ENCODE results near the gene NAPA.

The NAPA gene

DNA sequence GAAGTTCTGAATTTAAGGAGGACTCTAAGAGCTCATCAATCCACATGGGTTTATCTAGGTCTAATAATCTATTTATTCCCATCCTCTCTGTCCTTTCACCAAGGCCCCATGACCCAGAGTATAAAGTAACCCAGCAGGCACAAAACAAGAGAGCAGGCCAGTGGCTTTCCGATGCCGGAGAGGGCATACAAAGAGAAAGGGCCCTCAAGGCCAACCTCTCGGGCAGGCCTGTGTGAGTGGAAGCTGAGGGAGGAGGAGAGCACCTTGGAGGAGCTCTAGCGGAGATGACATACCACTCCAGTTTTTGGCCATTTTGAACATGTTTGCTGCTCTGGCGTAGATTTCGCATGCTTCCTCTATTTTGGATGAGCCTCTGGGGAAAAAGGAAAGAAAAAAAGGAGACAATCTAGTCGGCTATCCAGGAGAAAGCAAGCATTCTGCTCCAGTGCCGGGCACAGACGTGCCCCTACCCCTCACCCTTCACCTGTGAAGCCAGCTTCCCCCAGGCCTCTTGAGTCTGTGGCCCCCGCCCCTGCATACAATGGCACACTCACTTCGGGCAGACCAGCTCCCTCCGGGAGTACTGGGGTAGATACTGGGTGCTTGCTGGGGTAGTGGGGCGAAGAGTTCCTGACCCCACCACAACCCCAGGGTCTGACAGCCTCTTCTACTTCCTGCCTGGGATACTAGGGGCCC is 11.6 kb downstream of the NAPA start:
- no peak for DNase-seq (ENCODE audit: low read depth in 1 of 2, low spot score in 1 of 2)

DNA sequence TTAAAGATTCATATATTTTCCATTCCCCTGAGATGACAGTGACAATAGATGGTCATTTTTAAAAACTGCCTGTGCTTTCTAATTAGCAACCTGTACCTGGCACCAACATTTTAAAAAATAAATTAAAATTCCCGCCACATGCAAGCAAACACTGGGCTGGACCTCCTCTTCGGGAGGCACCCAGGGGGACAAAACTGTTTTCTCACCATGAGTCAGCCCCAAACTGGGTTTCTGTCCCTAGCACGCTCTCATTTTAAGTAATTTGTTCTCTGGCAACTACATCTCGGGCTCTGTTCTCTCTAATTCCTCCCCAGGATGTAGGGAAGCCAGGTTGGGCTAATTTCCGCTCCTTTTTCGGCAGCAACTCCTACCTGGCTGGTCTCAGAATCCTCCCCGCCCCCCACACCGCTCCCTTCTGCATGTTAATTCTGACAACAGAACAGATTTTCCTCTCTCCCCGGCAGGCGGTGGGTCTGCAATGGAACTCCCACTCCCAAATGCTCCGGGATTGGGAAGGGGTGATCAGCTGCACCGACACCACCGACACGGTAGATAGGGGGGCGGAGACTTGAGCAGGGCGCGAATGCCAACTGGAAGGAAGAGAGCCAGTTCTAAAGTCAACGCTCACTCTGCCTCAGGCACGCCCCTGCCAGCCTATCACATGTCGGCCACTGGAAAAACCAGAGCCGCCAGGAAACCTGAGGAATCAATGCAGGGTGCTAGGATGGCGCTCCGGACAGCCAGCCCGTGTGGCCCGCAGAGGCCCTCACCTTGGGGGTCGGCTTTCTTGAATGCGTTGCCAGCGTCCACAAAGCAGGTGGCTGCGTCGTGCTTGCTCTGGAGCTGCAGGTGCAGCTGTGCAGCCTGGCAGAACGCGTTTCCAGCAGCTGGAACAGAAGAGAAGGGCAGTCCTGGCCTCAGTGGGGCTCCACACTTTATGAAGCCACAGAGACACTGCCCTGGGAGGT is 14.7 kb downstream of the NAPA start:
- no peak for DNase-seq (ENCODE audit: low read depth in 1 of 2, low spot score in 1 of 2)

DNA sequence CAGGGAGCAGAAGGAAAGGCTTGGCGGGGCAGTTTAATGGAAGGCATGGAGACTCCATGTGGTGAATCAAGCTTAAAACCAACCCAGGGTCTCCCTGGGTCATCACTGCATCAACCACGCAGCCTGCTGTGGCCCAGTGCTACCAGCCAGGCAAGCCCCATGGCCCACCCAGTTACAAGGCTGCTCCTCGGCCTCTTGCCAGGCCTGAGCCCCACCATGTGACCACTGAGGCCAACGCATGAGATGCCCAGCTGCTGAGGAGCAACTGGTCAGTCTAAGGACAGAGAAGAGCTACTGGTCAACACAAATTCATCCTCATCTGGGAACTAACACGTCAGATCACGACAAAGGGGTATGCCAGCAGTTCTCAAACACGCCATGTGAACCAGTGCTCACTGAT is 15.5 kb downstream of the NAPA start:
- DNase-seq (ENCODE audit: low read depth in 1 of 2, low spot score in 1 of 2): no peak

DNA sequence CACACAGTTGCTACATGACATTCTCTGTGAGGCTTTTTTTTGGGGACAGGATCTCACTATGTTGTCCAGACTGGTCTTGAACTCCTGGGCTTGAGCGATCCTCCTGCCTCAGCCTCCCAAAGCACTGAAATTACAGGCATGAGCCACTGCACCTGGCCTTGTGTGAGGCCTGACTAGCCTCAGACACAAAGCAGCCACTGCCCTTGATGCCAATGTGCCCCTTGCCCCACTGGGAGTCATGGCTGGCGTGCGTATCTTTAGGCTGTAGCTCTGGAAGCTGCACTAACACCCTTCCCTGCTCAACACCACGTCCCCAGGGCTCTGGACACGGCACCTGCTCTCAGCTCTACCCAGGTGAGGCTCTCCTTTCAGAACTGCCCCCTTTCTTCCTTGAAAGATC is 16.3 kb downstream of the NAPA start:
- no peak for DNase-seq (ENCODE audit: low read depth in 1 of 2, low spot score in 1 of 2)

DNA sequence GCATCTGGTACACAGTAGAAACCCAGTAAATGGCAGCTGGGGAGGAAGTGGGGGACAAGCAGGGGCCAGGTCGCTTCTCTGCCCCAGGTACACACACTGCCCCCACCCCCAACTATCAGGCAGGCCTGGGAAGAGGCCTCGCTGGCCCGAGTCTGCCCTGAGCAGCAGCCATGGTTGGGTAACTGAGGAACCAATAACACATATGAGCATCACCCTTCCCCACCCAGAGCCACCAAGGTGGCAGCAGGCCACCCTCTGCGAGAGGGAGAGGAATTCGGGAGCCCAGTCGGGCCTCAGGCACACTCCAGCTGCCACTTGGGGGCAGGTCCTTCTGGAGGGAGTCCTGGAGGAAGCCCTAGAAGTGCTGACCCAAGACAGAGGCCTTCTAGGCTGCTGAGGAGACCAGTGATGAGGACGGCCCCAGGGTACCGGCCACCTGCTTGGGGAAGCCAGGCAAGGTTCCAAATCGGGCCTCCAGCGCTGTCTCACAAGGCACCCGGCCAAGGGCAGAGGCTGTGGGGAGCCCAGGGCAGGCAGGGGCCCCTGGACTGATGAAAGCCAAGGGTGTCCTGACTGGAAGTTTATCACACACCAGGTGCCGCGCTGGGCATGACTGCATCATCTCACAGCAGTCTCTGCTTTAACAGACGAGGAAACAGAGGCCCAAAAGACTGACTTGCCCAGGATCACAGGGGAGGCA is 16.9 kb downstream of the NAPA start:
- DNase-seq (ENCODE audit: low read depth in 1 of 2, low spot score in 1 of 2): no peak

DNA sequence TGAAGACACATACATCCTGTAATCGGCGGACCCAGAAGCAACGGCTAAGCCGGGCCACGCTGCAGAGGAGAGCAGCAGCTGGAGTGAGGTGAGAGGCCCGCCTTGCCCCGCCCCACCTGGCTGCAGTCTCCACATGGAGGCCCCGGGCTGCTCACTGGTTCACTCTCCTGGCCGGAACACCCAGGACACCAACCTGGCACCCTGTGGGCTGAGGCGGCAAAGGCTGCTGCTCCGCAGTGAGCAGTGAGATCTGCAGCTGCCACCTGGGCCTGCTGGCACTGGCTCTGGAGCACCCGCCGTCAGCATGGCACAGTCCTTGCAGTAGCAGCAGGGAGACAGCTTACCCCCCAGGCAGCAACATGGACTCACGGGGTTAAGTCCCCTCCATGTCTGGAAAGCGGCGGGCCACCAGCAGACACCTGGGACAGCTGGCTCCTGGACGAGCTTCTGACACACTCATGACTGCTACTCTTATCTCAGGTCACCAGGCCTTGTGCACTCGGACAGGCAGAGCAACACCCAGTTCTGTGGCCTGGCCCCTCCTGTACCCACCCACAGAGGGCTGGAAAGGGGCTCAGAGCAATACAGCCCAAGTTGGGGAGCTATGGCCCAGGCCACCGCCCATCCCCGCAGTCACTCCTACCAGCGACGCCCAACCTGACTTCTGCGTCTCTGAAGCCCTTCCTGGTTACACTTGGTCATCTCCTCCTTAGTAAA is 17.7 kb downstream of the NAPA start:
- DNase-seq (ENCODE audit: low read depth in 1 of 2, low spot score in 1 of 2): no peak

DNA sequence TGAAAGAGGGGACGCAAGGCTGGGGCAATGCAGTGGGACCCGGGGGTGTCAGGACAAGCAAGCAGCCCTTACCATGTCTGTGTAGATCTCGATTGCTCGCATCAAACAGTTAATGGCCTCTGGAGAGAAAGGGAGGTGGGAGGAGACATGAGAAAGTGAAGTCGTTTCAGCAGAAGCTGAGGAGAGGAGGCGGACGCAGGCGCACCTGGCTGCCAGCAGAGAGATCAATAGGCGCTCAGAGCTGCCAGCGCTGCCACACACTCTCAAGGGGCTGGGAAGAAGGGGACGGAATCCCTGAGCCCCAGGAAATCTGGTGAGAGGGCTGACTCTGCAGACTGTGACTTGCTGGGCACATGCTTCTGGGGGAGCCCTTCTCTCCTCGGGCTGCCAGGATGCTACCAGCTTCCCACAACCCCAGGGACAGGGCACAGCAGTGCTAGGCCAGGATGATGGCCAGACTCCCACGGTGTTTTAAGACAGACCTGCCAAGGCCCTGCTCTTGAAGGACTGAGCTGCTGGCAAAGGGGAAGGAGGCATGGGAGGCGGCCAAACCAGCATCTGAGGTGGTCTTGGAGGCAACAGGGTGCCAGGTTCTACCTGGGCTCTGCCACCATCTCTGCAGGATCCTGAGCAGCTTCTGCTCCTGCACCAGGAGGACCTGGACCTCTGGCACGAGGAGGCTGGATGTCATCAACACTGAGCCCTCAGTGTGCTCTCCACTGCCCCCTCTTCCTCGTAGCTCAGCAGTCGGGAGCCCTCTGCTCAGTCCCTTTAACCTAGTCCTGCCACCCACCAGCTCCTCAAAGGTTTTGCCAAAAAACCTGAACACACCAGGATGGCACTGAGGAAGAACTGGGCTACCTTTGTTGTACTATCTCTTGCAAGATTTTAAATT is 19.1 kb downstream of the NAPA start:
- no peak for DNase-seq (ENCODE audit: low read depth in 1 of 2, low spot score in 1 of 2)

DNA sequence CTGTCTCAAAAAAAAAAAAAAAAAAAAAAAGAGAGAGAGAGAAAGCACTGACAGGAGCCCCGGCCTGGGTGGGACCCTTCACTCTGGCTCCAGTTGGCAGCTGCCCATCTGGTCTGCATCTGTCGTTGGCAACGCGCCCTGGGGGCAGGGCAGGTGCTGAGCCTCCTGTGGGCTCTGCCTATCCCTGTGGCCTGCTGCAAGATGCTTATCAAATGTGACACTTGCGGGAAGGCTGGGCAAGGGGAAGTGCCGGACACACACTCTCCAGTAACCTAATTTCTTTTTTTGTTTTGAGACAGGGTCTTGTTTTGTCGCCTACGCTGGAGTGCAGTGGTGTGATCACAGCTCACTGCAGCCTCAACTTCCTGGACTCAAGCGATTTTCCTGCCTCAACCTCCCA is 20.1 kb downstream of the NAPA start:
- no peak for DNase-seq (ENCODE audit: low read depth in 1 of 2, low spot score in 1 of 2)

DNA sequence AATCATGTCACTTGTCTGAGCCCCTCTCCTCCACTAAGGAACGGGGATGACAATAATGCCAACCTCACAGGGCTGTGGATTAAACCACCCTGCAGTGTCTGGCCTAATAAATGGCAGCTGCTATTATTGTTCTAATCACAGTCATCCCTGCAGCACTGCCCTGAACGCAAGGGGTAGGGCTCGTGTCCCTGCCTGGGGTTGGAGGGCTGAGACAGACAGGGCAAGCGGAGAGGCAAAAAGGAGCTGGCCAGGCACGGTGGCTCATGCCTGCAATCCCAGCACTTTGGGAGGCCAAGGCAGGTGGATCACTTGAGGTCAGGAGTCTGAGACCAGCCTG is 20.7 kb downstream of the NAPA start:
- no peak for DNase-seq (ENCODE audit: low read depth in 1 of 2, low spot score in 1 of 2)

DNA sequence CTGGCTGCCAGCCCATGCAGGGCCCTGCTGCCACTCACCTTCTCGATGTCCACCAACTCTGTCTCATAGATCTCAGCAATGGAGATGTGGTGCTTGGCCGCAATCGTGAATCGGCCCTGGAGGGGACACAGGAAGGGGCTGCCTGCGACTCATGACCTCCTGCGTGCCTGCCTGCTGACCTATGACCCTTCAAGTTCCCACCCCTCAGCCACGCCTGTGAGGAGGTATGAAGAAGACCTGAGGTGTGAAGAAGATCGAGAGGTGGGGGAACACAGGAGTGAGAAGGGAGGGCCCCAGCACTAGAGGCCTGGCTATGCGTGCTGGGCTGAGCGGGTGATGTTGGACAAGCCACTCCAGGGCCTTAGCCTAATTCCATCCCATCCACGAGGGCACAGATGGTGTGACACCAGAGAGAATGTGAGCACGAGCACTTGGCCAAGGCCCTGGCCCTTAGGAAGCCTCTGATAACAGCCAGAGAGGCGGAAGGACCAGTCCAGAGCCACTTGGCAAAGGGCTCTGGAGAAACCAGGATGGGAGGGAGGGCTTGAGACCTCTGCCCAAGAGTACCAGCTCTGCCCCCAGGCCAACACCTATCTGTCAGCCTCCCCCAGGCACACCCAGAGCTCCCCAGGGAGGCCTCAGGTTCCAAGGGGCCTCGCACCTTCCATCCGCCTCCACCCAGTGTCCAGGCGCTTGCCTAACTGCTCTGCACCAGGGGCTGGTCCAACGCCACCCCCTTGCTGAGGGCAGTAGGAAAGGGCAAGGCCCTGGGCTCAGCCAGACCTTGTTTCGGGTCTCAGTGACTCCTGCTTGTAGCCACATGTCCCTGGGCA is 21.3 kb downstream of the NAPA start:
- no peak for DNase-seq (ENCODE audit: low read depth in 1 of 2, low spot score in 1 of 2)

DNA sequence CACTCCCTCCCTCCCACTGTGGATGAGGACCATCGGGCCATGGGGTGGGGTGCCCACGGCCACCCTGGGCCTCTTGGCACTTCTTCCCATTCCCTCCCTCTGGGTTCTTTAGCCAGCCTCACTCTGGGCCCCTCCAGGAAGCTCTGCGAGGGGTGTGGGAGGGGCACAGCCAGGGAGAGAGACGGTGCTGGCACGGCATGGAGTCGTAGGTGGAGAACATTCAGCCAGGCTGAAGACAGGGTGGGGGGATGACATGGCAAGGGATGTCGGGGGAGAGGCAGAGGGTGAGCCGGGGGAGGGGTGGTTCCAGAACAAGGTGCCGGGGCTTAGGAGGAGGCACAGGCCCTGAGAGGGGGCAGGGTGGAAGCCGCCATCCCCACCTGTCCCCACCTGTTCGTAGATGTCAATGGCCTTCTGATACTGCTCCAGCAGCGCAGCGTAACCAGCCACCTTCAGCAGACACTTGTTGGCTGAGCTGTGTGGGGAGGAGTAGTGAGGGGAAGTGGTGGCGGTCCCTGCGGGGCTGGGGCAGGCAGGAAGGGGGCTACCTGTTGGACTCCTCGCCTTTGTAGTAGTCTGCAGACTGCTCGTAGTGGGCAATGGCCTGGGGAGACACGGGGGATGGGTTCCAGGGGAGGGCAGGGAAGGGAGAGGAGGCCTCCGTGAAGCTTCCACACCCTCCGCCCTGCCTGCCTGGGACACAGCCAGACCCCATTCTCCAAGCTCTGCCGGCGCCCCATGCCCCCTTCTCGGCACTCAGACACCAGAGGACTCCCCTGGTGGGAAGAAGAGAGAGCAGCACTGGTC is 22.1 kb downstream of the NAPA start:
- no peak for DNase-seq (ENCODE audit: low read depth in 1 of 2, low spot score in 1 of 2)

DNA sequence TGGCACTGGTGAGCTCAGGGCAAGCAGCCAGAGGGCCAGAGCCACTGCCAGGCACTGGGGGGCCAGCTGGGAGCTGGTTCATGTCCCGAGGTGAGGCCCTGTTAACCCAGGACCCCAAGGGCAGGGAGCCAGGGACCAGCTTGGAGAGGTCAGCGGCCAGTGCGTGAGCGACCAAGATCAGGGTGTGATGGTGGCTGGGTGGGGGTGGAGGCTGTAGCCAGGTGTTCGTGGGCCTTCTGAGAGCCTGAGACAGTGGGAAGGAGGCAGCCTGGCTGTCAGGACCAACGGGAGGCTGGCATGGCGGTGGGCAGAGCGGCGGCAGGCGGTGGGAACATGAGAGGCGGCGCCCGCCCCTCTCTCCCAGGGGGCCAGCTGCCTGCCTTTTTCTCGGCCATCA is 22.7 kb downstream of the NAPA start:
- DNase-seq (ENCODE audit: low read depth in 1 of 2, low spot score in 1 of 2): no peak

DNA sequence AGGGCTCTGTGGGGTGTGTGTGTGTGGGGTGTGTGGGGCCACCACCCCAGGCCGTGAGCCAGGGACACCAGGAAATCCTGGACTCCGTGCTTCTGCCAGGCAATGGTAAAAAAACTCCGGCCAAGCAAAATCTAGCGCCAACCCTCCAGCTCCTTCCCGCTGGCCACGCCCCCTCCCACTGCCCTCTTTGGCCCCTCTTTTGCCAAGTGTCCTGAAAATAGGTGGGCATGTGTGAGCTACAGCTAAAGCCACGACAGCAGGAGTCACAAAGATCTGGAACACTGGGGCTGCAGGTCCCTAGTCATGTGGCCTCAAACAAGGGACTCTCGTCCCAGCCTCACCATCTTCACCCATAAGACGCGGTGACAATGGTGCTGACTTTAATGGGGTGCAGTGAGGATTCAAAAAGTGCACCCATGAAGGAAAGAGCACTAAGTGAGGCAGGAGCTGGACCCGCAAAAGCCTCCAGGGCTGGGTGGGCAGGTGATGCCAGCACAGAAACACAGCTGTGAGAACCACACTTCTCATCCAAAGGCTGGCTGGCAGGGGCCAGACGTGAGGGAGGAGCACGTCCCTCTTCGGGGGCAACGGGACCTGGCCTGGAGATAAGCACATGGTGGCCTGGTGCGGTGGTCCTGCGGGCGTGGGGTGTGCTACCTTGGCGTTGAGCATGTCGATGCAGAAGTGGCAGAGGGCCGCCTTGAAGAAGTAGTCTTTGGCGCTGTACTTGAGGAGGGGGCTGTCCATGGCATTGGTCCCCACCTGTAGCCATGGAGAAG is 23.3 kb downstream of the NAPA start:
- DNase-seq (ENCODE audit: low read depth in 1 of 2, low spot score in 1 of 2): no peak

DNA sequence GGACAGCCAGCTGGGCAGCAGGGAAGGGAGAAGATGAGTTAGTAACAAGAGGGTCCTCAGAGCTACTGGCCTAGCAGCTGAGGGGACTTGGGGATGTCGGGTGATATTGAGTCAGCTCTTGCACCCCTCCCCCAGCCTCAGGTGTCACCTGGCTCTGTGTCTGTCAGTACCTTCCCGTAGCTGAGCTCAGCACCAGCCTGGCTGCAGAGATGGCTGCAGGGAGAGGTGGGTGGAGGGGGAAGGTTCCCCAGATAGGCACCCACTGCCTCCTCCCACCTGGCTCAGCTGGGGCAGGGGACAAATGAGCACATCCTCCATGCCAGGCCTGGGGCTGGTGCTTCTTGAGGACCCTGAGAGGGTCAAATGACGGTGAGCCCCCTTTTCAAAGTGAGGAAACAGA is 24.0 kb downstream of the NAPA start:
- no peak for DNase-seq (ENCODE audit: low read depth in 1 of 2, low spot score in 1 of 2)

DNA sequence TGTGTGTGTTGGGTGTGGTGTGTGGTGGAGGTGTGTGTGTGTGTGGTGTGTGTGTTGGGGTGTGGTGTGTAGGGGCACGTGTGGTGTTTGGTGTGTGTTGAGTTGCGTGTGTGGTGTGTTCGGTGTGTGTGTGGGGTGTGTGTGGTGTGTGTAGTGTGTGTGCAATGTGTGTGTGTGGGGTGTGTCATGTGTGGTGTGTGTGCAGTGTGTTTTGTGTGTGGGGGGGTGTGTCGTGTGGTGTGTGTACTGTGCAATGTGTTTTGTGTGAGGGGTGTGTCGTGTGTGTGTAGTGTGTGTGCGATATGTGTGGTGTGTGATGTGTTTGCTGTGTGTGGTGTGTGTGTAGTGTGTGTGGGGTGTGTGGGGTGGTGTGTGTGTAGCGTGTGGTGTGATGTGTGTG is 24.8 kb downstream of the NAPA start:
- no peak for DNase-seq (ENCODE audit: low read depth in 1 of 2, low spot score in 1 of 2)

DNA sequence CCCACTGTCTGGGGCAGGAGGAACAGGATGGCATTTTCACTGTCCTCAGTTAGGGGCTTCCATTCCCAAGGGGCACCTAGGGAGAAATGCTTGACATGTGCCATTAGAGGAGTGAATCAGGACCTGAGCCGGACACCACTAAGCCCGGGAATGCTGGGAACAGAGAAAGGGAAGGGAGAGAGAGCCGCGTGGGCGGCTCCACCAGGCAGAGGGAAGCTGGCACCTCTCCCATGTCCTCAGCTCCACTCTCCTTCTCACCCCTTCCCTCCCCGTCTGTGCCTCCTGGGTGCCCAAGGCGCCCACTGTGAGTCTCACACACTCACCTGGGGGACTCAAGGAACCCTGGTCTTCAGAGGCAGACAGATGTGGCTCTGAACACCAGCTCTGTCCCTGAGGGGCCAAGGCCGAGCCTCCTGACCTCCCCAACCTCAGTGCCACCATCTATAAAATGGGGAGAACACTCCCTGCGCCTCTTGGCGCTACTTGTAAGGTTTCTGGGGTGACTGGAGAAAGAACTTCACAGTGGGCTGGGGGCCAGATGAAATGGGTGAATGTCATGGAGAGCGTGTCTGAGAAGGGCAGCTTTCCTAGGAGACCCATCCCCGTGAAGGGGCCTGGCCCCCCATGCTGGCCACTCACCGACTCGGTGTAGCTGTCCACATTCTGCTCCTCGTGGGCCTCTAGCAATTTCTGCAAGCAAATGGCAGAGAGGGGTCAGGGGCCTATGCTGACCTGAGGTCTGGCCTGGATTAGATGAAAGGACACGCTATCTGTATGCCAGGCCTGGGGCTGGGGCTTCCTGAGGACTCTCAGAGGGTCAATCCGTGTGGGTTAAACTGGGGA is 25.6 kb downstream of the NAPA start:
- no peak for DNase-seq (ENCODE audit: low read depth in 1 of 2, low spot score in 1 of 2)
